A549 (cell line): ENCODE results near the gene AK3. TPM values are rescaled to one million over a fixed set of nuclear protein-coding genes. Genes with fewer than 3 reads are reported as not detected.

Source experiments
- ATAC-seq, 2 experiments: fragments of 200-7000 bp in 1 of 2; fragments of >200 bp in 1 of 2; cut with Nextera tagmentation in 1 of 2; cut with Tn5 transposase in 1 of 2; 3 replicates each; pipeline versions ENCODE4 v1.8.0 to v1.9.1; 2018 to 2020; ENCODE audit warnings: mild to moderate bottlenecking in 1 of 2, moderate library complexity in 1 of 2
- CTCF ChIA-PET: fragments of 300-600 bp; sonication (Branson Sonifier 250); formaldehyde crosslinking; extraction: SDS; loops from one replicate; lab custom pipeline; 2021; ENCODE audit warnings: antibody characterized with exemption, inconsistent platforms; lab: Yijun Ruan, JAX
- POLR2A ChIA-PET: fragments of 350-600 bp; formaldehyde crosslinking; extraction: SDS; loops from one replicate; lab custom pipeline; 2021; ENCODE audit warnings: antibody characterized with exemption, inconsistent platforms; lab: Yijun Ruan, JAX
- DNase-seq, 2 experiments: peaks; one replicate each; pipeline versions ENCODE4 v3.0.0 to v3.0.0-alpha.2; 2011 to 2016; ENCODE audit warnings: low read depth in 1 of 2, low spot score in 1 of 2
- FAIRE-seq: peaks from 2 replicates; lab custom pipeline; 2011; peaks lifted over from hg19 to GRCh38; lab: Jason Lieb, UNC
- H3K27ac ChIP-seq, 2 experiments: fragments of >200 bp; sonication (Bioruptor Twin); formaldehyde crosslinking; 3 replicates each; pipeline ENCODE4 v1.5.1; 2016 to 2017
- H3K4me1 ChIP-seq: fragments of >200 bp; sonication (Bioruptor Twin); formaldehyde crosslinking; 3 replicates; pipeline ENCODE4 v1.6.1; 2016
- H3K4me2 ChIP-seq: fragments of >200 bp; sonication (Bioruptor Twin); formaldehyde crosslinking; 3 replicates; pipeline ENCODE4 v1.6.1; 2016
- H3K4me3 ChIP-seq: fragments of >200 bp; sonication (Bioruptor Twin); formaldehyde crosslinking; 3 replicates; pipeline ENCODE4 v1.5.1; 2016
- H3K9me3 ChIP-seq: fragments of >200 bp; sonication (Bioruptor Twin); formaldehyde crosslinking; 3 replicates; pipeline ENCODE4 v1.6.1; 2016
- CBX2 ChIP-seq: fragments of 200-600 bp; sonication (generic); IDR thresholded peaks from 2 replicates; pipeline ENCODE4 v1.6.1; 2016; ENCODE audit warnings: low read depth, mild to moderate bottlenecking, borderline replicate concordance
- CEBPB ChIP-seq, 2 experiments: fragments of >200 bp in 1 of 2; sonication (Bioruptor Twin) in 1 of 2; formaldehyde crosslinking in 1 of 2; IDR thresholded peaks; 2 replicates each; pipeline ENCODE4 v1.6.1; 2012 to 2016
- CHD4 ChIP-seq: fragments of 200-600 bp; sonication (generic); IDR thresholded peaks from 2 replicates; pipeline ENCODE4 v1.6.1; 2016; ENCODE audit warnings: antibody characterized with exemption, mild to moderate bottlenecking, borderline replicate concordance
- E2F6 ChIP-seq: IDR thresholded peaks from 2 replicates; pipeline ENCODE4 v1.6.1; 2012; ENCODE audit warnings: low read depth, borderline replicate concordance
- EP300 ChIP-seq, 2 experiments: fragments of >200 bp; sonication (Bioruptor Twin); formaldehyde crosslinking; IDR thresholded peaks; 2 replicates in 1 of 2; 3 replicates in 1 of 2; pipeline ENCODE4 v1.6.1; 2016 to 2017
- ESRRA ChIP-seq: fragments of 150-350 bp; IDR thresholded peaks from 2 replicates; pipeline ENCODE4 v1.6.1; 2014; ENCODE audit warnings: mild to moderate bottlenecking, low read length, borderline replicate concordance
- FOXS1 ChIP-seq: fragments of 250-450 bp; sonication (Bioruptor Pico); IDR thresholded peaks from 2 replicates; pipeline ENCODE4 v1.5.0; 2020; ENCODE audit warnings: mild to moderate bottlenecking, moderate library complexity
- GATA3 ChIP-seq: IDR thresholded peaks from 2 replicates; pipeline ENCODE4 v1.6.1; 2012; ENCODE audit warnings: borderline replicate concordance
- HES2 ChIP-seq: fragments of >200 bp; sonication (Bioruptor Twin); formaldehyde crosslinking; IDR thresholded peaks from 2 replicates; pipeline ENCODE4 v1.6.1; 2016
- HEYL ChIP-seq: fragments of 250-450 bp; sonication (Bioruptor Pico); IDR thresholded peaks from 2 replicates; pipeline ENCODE4 v1.8.0; 2021; ENCODE audit warnings: mild to moderate bottlenecking, moderate library complexity
- HOXB13 ChIP-seq: fragments of 250-450 bp; sonication (Bioruptor Pico); IDR thresholded peaks from 2 replicates; pipeline ENCODE4 v1.5.0; 2020; ENCODE audit warnings: low read depth, mild to moderate bottlenecking, moderate library complexity
- HOXB5 ChIP-seq: fragments of 250-450 bp; sonication (Bioruptor Pico); IDR thresholded peaks from 2 replicates; pipeline ENCODE4 v1.5.0; 2020; ENCODE audit warnings: mild to moderate bottlenecking, moderate library complexity
- KDM5A ChIP-seq: fragments of 200-600 bp; sonication (generic); IDR thresholded peaks from 2 replicates; pipeline ENCODE4 v1.6.1; 2016; ENCODE audit warnings: antibody characterized with exemption, mild to moderate bottlenecking
- MAFK ChIP-seq: fragments of 450-650 bp; IDR thresholded peaks from 2 replicates; pipeline ENCODE4 v1.6.1; 2014; ENCODE audit not compliant: partially characterized antibody
- MYC ChIP-seq: IDR thresholded peaks from 2 replicates; pipeline ENCODE4 v1.6.1; 2012; ENCODE audit warnings: mild to moderate bottlenecking, inconsistent platforms, low read length, improper control_type of control experiment, borderline replicate concordance
- NFE2L2 ChIP-seq: fragments of 150-350 bp; conservative IDR thresholded peaks from 2 replicates; pipeline ENCODE4 v1.6.1; 2014; ENCODE audit warnings: low read length
- NPAS2 ChIP-seq: fragments of 250-450 bp; sonication (Bioruptor Pico); IDR thresholded peaks from 2 replicates; pipeline ENCODE4 v1.8.0; 2022; ENCODE audit warnings: mild to moderate bottlenecking, moderate library complexity, borderline replicate concordance
- PBX3 ChIP-seq: IDR thresholded peaks from 2 replicates; pipeline ENCODE4 v1.6.1; 2012
- PHF8 ChIP-seq: fragments of 200-600 bp; sonication (generic); IDR thresholded peaks from 2 replicates; pipeline ENCODE4 v1.6.1; 2016; ENCODE audit warnings: low read depth, mild to moderate bottlenecking, antibody characterized with exemption, moderate library complexity, borderline replicate concordance
- POLR2A ChIP-seq: IDR thresholded peaks from 2 replicates; pipeline ENCODE4 v1.6.1; 2012; ENCODE audit warnings: mild to moderate bottlenecking, low read length
- REST ChIP-seq: fragments of 200-600 bp; sonication (generic); IDR thresholded peaks from 2 replicates; pipeline ENCODE4 v1.6.1; 2016; ENCODE audit warnings: antibody characterized with exemption, mild to moderate bottlenecking, moderate library complexity
- ZFP36 ChIP-seq: fragments of 450-650 bp; IDR thresholded peaks from 2 replicates; pipeline ENCODE4 v1.6.1; 2014; ENCODE audit warnings: borderline replicate concordance; ENCODE audit not compliant: partially characterized antibody
- ZSCAN20 ChIP-seq: fragments of 250-450 bp; sonication (Bioruptor Pico); IDR thresholded peaks from 2 replicates; pipeline ENCODE4 v1.8.0; 2022; ENCODE audit warnings: mild to moderate bottlenecking, moderate library complexity
- WGBS: methylation state at CpG from one replicate; pipeline ENCODE4 v1.1.6; 2017; ENCODE audit errors: missing lambda C conversion rate; 5-methylcytosine and 5-hydroxymethylcytosine counted together
- polyA plus RNA-seq, 4 experiments: library from polyadenylated mRNA; depleted of rRNA in 3 of 4; stranded (reverse); fragments of >200 nt; fragmentation: RNase III in 1 of 4; extraction: RNeasy Plus Mini Kit Qiagen cat#74134 plus additional on column Dnase treatment in 1 of 4; gene quantifications; 2 replicates in 3 of 4; 3 replicates in 1 of 4; pipeline ENCODE4 v1.2.3, GENCODE V29; 2011 to 2017

The AK3 gene
- polyA plus RNA-seq, 2 of the 4 experiments (the other 2 are of a cell fraction) = 51.0 to 83.0 TPM

- POLR2A ChIA-PET = no interaction called here
Observed at GRCh38 chr9:4714266-4715016, 26.6 kb downstream of the AK3 start.

GRCh38 chr9:4713849-4714248 lies 27.2 kb downstream of the AK3 start:
- peak; percentile 92 for FAIRE-seq
- Histone ChIP-seq H3K4me1 (no peaks in the 10 kb centered on the region), H3K4me2 (no peak overlapping the region), H3K27ac (no peak overlapping the region), H3K9me3 (no peaks in the 10 kb centered on the region), H3K4me3 (no peak overlapping the region)
- ChIA-PET POLR2A (no interaction called here), CTCF (interaction anchor here (1.0 to 2.8 kb wide), 4 partner anchors 11 to 45 kb away, joined by 3 to 7 read pairs (median 3); no protein-coding TSS in a partner anchor)
- WGBS = 69% methylated on average over 7 of the region's 7 CpGs
- no peak for DNase-seq
- ATAC-seq = peak in 1 of 2 experiments; percentile 64; a peak in 2 of 6 replicates
- TF ChIP-seq GATA3 = no peak
- no peak for TF ChIP-seq E2F6
- no peak for TF ChIP-seq HOXB5 (CRISPR knock-in tag)
- TF ChIP-seq HES2 = no peak
- no peak for TF ChIP-seq ESRRA
- TF ChIP-seq NFE2L2 = no peak
- no peak for TF ChIP-seq PBX3
- TF ChIP-seq KDM5A = no peak
- TF ChIP-seq NPAS2 (CRISPR knock-in tag) = no peak
- TF ChIP-seq REST = no peak
- no peak for TF ChIP-seq PHF8
- TF ChIP-seq HOXB13 (CRISPR knock-in tag) = no peak
- no peak for TF ChIP-seq FOXS1 (CRISPR knock-in tag)
- no peak for TF ChIP-seq MYC
- TF ChIP-seq POLR2A = no peak
- no peak for TF ChIP-seq EP300 (IDR thresholded peaks at IDR 0.05)
- TF ChIP-seq CEBPB (IDR thresholded peaks at IDR 0.05) = no peak

More at GRCh38 chr9:4714266-4715016, 26.6 kb downstream of the AK3 start:
- no peaks in the 10 kb centered on the region for H3K9me3 ChIP-seq
- H3K4me3 ChIP-seq = no peak overlapping the region
- 95% methylated on average over 9 of the region's 9 CpGs for WGBS
- TF ChIP-seq ZSCAN20 = no peak
- TF ChIP-seq ZFP36 = no peak
- no peak for TF ChIP-seq CHD4
- no peak for TF ChIP-seq PBX3
- peak; percentile 9 for TF ChIP-seq MAFK
- no peak for TF ChIP-seq CBX2
- TF ChIP-seq CEBPB (IDR thresholded peaks at IDR 0.05) = no peak
- no peak for TF ChIP-seq HEYL (CRISPR knock-in tag)
- FAIRE-seq = no peak
- CTCF ChIA-PET = interaction anchor here (0.6 to 2.8 kb wide), 4 partner anchors 10 to 51 kb away, joined by 3 to 7 read pairs (median 3); no protein-coding TSS in a partner anchor
- H3K4me1 ChIP-seq = no peaks in the 10 kb centered on the region
- no peak for DNase-seq
- no peak overlapping the region for H3K27ac ChIP-seq
- no peak for ATAC-seq
- no peak overlapping the region for H3K4me2 ChIP-seq
